Upper lobe of right lung (tissue), 1 donor: ENCODE measurements around the gene ABLIM2. TPM values are rescaled to one million over a fixed set of nuclear protein-coding genes. Genes with fewer than 3 reads are reported as not detected.
A peak's percentile ranks its signal among the peaks of the same experiment; 100 is the strongest.

Experiments
- ATAC-seq: fragments of 200-7000 bp; cut with Tn5 transposase; one replicate; pipeline ENCODE4 v1.9.1; 2020; ENCODE audit warnings: mild to moderate bottlenecking, moderate library complexity
- DNase-seq: peaks from one replicate; pipeline ENCODE4 v3.0.0-alpha.2; 2020
- H3K27ac ChIP-seq: fragments of 200-600 bp; one replicate; pipeline ENCODE4 v1.8.0; 2022
- H3K27me3 ChIP-seq: fragments of 200-600 bp; one replicate; pipeline ENCODE4 v1.8.0; 2022; ENCODE audit warnings: mild to moderate bottlenecking
- H3K36me3 ChIP-seq: fragments of 200-600 bp; one replicate; pipeline ENCODE4 v1.8.0; 2022
- H3K4me1 ChIP-seq: fragments of 200-600 bp; one replicate; pipeline ENCODE4 v1.8.0; 2022
- H3K4me3 ChIP-seq: fragments of 200-600 bp; one replicate; pipeline ENCODE4 v1.8.0; 2022; ENCODE audit warnings: mild to moderate bottlenecking
- H3K9me3 ChIP-seq: fragments of 200-600 bp; one replicate; pipeline ENCODE4 v1.8.0; 2022
- intact Hi-C: fragments of 100-400 bp; cut with DNase I; formaldehyde crosslinking; loops from one replicate; pipeline ENCODE4 v1.11.0; 2022
- total RNA-seq: library from RNA; stranded (reverse); fragmentation: NEBNext Ultra II Directional; extraction: Animal tissue kit (Norgen Biotek cat#: 25700); gene quantifications from one replicate; pipeline ENCODE4 v1.2.1, GENCODE V29; 2021
- TF ChIP-seq, protein P1 (sequence below): fragments of 200-600 bp; IDR thresholded peaks from one replicate; pipeline ENCODE4 v1.8.0; 2022; ENCODE audit warnings: antibody characterized with exemption
- donor health status: DM: no; HTN: yes; CAD: no; lungs with severe emphysema.

Gene ABLIM2
- total RNA-seq, 1 donor from 2014 or later, result 12.7 TPM

DNA sequence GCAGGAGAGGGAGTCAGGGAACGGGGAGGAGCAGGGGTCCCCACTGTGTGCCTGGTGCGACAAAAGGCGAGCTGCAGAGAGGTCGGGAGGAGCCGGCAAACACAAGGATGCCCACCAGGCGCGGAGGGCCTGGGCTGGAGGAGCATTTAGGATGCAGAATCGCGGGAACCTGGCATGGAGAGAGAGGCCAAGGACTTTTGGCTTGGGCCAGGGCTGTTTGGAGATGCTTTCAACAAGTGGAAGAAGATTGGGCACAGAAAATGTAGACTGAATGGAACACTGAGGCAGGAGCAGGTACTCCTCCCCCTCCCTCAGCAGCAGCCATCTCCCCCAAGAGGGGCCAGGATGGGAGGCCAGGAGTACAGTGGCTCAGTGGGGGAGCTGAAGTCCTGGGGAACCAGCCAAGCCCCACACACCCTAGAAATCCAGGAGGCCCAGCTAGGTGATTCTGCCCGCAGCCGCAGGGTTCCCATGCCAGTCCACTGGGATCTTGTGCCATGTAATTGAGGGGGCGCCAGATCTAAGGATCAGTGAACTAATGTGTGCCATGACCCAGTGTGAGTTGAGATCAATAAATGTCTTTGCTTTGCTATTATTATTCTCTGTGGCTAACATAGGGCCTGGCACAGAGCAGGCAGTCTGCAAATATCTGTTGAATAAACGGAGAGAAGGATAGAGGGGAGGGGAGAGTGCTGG lies 1.1 kb upstream of the ABLIM2 start:
- Histone ChIP-seq H3K27ac (peak overlapping the region; percentile 72), H3K36me3 (no peaks in the 10 kb centered on the region), H3K9me3 (no peaks in the 10 kb centered on the region), H3K4me1 (peaks cover 11% of the 10 kb centered on the region), H3K4me3 (peak overlapping the region; percentile 85), H3K27me3 (peaks cover 10% of the 10 kb centered on the region)
- intact Hi-C loops, result no loop called here
- no peak for ATAC-seq
- TF ChIP-seq, protein P1, sequence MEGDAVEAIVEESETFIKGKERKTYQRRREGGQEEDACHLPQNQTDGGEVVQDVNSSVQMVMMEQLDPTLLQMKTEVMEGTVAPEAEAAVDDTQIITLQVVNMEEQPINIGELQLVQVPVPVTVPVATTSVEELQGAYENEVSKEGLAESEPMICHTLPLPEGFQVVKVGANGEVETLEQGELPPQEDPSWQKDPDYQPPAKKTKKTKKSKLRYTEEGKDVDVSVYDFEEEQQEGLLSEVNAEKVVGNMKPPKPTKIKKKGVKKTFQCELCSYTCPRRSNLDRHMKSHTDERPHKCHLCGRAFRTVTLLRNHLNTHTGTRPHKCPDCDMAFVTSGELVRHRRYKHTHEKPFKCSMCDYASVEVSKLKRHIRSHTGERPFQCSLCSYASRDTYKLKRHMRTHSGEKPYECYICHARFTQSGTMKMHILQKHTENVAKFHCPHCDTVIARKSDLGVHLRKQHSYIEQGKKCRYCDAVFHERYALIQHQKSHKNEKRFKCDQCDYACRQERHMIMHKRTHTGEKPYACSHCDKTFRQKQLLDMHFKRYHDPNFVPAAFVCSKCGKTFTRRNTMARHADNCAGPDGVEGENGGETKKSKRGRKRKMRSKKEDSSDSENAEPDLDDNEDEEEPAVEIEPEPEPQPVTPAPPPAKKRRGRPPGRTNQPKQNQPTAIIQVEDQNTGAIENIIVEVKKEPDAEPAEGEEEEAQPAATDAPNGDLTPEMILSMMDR, result no peak
- DNase-seq, result no peak

DNA sequence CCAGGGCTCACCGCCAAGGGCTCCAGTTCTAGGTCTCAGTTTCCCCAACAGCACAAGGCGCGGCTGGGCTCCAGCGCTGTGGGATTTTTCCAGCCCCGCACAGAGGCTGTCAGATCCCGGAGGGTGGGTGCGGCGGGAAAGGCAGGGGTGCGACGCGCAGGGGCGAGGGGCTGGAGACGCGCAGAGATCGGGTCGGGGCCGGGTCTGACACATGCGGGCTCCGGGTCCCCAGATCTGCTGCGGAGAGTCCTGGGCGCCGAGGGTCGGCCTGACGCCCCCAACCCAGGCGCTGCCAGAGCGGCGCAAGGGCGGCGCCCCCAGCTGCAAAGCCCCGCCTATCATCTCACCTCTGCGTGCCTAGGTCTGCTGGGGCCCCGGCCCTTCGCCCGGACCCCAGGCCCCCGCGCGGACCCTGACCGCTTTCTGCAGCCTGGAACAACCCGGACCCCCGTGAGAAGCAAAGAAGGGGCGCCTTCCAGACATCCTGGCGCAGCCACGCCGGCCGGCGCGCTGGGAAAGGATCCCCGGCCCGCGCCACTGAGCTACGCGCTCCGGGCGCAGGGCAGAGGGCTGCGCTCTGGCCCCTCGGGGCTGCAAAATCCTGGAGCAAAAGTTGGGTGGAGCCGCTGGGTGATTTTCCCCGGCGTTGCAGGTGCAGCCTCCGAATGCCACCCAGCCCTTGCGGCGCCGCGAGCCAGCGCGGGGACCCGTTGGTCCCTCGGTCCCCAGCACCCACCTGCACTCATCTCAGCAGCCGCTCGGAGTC lies 486 bp downstream of the ABLIM2 start:
- DNase-seq (no peak), ATAC-seq (no peak)
- TF ChIP-seq, protein P1, result no peak

DNA sequence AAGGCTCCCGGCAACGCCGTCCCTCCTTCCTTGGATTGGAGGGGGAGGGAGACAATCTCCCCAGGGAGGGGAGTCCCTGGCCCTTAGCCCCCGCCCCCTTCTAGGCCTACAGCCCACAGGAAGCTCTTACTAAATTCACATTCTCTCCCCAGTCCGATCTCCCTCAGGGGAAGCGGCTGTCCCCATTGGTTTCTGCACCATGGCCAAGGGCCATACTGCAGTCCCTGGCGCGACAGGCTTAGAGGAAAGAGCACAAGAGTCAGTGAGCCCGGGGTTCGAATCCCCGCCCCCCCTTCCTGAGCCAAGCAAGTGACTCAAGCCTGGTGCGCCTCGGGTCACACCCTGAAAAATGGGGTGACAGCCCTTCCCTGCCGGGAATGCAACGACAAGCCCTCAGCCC lies 1.1 kb downstream of the ABLIM2 start:
- no peak for DNase-seq
- Histone ChIP-seq H3K27me3 (peaks cover 10% of the 10 kb centered on the region), H3K4me1 (peaks cover 11% of the 10 kb centered on the region), H3K27ac (no peak overlapping the region), H3K9me3 (no peaks in the 10 kb centered on the region), H3K36me3 (no peaks in the 10 kb centered on the region), H3K4me3 (peak overlapping the region; percentile 80)
- ATAC-seq, result no peak
- TF ChIP-seq, protein P1, result no peak
- intact Hi-C loops, result no loop called here

More for the DNA sequence above, 486 bp downstream of the ABLIM2 start:
- Histone ChIP-seq H3K27ac (peak overlapping the region; percentile 42), H3K4me3 (peak overlapping the region; percentile 80), H3K9me3 (no peaks in the 10 kb centered on the region), H3K27me3 (peaks cover 10% of the 10 kb centered on the region), H3K36me3 (no peaks in the 10 kb centered on the region), H3K4me1 (peaks cover 11% of the 10 kb centered on the region)
- intact Hi-C loops, result no loop called here

DNA sequence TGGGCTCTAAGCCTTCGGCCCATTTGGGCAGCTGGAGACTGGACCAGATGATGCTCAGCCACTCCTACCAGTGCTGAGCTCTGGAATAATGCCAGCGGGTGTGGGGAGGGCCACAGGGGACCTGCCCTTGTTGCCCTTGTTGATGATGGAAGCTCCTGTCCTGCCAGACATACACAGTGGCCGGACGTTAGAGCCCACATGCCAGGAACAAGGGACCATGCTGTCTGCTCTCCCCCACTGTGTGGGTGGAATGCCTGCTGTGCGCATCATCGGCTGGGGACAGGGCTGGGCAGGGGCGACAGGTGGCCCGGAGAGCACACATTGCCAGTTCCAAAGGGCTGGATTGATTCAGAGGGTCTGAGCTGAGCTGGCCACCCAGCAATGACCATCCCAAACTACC lies 2.0 kb downstream of the ABLIM2 start:
- no peak for ATAC-seq
- Histone ChIP-seq H3K36me3 (no peaks in the 10 kb centered on the region), H3K4me3 (no peak overlapping the region), H3K4me1 (peaks cover 11% of the 10 kb centered on the region), H3K9me3 (no peaks in the 10 kb centered on the region), H3K27me3 (peaks cover 10% of the 10 kb centered on the region), H3K27ac (no peak overlapping the region)
- intact Hi-C loops, result no loop called here
- TF ChIP-seq, protein P1, result no peak
- no peak for DNase-seq

DNA sequence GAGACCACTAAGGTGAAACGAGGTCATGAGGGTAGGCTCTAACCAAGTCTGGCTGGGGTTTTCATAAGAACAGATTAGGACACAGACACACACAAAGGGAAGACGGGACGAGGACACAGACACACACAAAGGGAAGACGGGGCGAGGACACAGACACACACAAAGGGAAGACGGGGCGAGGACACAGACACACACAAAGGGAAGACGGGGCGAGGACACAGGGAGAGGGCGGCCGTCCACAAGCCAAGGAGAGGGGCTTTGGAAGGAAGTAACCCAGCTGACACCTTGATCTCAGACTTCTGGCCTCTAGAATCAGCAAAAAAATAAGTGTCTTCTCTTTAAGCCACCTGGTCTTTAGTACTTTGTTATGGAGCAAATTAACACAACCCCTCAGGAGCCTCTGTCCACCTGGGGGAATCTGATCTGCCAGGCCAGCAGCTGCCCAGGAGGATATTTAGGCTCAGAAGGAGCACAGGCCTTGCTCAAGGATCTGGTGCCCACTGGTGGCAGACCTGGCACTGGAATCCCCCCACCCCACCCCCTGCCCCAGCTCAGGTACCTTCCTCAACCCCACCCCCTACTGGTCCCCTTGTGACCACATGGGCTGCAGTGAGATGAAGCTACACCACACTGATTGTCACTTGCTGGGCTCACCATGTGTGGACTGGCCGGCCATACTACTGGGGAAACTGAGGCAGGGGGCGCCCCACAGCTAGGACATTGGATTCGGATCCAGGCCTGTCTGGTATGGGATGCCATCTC lies 2.8 kb downstream of the ABLIM2 start:
- Histone ChIP-seq H3K4me1 (peaks cover 11% of the 10 kb centered on the region), H3K9me3 (no peaks in the 10 kb centered on the region), H3K4me3 (no peak overlapping the region), H3K36me3 (no peaks in the 10 kb centered on the region), H3K27me3 (peaks cover 10% of the 10 kb centered on the region), H3K27ac (no peak overlapping the region)
- ATAC-seq, result no peak
- TF ChIP-seq, protein P1, result no peak
- intact Hi-C loops, result no loop called here
- DNase-seq, result no peak
